OCI-LY7 (cell line): Measurements from ENCODE around the gene ADARB2.

Experiments used
- EZH2phosphoT487 ChIP-seq: fragments of 200-600 bp; sonication (generic); IDR thresholded peaks from 2 replicates; pipeline ENCODE4 v1.6.1; 2018; ENCODE audit warnings: low read depth, borderline replicate concordance, mild to moderate bottlenecking, mixed run types, antibody characterized with exemption, low read length, moderate library complexity, mixed read lengths
- TF ChIP-seq, protein P1 (sequence below): fragments of 200-600 bp; sonication (generic); conservative IDR thresholded peaks from 2 replicates; pipeline ENCODE4 v1.5.1; 2014; ENCODE audit warnings: mild to moderate bottlenecking, antibody characterized with exemption, low read length, moderate library complexity, mixed read lengths

DNA sequence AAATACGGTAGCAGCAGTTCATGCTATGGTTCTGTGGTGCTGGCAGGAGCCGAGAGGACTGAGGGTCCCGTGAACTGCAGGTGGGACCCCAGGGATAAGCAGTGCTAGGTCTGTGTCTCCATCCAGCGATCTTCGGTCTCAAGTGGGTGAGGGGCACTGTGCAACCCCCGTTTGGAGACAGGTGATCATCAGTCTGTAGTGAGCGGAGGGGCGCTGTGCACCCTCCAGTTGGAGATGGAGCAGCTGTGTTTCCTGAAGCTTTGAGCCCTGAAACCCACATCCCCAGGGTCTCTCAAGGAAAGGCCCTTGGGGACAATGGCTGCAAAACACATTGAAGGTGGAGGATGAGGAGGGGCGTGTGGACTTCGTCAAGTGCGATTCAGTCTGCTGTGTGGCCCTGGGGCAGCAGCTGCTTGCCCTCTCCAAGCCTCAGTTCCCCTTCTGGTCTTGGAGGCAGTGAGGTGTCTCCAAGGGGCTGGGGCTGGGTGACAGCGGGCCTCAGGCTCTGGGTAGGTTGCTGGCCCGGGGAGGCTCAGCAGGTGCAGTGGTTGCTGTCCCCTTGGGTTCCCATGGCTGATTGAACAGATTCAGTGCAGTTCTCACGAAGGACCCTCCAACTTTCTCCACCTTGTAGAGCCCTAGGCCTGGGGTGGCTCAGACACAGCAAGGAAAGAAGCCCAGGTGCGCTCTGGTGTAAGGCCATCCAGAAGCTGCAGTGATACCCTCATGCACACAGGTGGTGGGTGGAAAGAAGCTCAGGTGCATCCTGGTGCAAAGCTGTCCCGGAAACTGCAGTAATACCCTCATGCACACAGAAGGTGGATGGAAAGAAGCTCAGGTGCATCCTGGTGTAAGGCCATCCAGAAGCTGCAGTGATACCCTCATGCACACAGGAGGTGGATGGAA is 160.6 kb downstream of the ADARB2 start:
- TF ChIP-seq, protein P1, sequence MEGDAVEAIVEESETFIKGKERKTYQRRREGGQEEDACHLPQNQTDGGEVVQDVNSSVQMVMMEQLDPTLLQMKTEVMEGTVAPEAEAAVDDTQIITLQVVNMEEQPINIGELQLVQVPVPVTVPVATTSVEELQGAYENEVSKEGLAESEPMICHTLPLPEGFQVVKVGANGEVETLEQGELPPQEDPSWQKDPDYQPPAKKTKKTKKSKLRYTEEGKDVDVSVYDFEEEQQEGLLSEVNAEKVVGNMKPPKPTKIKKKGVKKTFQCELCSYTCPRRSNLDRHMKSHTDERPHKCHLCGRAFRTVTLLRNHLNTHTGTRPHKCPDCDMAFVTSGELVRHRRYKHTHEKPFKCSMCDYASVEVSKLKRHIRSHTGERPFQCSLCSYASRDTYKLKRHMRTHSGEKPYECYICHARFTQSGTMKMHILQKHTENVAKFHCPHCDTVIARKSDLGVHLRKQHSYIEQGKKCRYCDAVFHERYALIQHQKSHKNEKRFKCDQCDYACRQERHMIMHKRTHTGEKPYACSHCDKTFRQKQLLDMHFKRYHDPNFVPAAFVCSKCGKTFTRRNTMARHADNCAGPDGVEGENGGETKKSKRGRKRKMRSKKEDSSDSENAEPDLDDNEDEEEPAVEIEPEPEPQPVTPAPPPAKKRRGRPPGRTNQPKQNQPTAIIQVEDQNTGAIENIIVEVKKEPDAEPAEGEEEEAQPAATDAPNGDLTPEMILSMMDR, result no peak
- no peak for TF ChIP-seq EZH2phosphoT487
